ENCODE results near the gene HSFY2. TPM values are rescaled to one million over a fixed set of nuclear protein-coding genes. Genes with fewer than 3 reads are reported as not detected.

The HSFY2 gene, protein sequence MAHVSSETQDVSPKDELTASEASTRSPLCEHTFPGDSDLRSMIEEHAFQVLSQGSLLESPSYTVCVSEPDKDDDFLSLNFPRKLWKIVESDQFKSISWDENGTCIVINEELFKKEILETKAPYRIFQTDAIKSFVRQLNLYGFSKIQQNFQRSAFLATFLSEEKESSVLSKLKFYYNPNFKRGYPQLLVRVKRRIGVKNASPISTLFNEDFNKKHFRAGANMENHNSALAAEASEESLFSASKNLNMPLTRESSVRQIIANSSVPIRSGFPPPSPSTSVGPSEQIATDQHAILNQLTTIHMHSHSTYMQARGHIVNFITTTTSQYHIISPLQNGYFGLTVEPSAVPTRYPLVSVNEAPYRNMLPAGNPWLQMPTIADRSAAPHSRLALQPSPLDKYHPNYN
- total RNA-seq = not detected in 2 replicates

DNA sequence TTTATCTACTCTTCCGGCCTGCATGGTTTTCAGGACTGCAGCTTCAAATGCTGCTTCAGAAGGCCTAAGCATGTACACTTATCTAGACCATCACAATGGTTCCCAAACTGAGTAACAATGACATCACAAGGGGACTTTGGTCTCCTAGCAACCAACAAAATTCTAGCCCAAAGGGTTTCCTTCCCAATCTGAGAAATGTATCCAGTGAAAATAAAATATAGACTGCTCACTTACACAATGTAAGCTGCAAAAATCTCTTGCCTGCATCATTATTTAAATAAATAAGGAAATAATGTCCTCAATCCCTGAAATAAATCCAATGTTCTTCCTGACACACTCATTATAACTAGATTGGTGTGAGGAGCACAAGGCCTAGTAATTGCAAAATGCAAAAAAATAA is at the start of gene HSFY2:
Gene HSFY2, minus strand, starts transcription at position 101 of the 400 bp plus-strand sequence. CDS start 117 bp downstream, outside the sequence.

Other genes with a start within 250 kb of the HSFY2 start
- not detected in 2 replicates for gene HSFY1, start 227.0 kb downstream of the HSFY2 start, total RNA-seq